Limb (tissue), 2 donors: ENCODE measurements around the gene FAAP24.
"Not testable (repeated sequence)": the region's sequence is repeated elsewhere in the genome, so short reads cannot be mapped to it uniquely, and the experiment has no call there.

Experiments used
- DNase-seq, 2 donors: peaks; one replicate each; pipeline ENCODE4 v3.0.0-alpha.2; 2016; ENCODE audit errors: extremely low spot score in 2 of 2

FAAP24 gene, protein sequence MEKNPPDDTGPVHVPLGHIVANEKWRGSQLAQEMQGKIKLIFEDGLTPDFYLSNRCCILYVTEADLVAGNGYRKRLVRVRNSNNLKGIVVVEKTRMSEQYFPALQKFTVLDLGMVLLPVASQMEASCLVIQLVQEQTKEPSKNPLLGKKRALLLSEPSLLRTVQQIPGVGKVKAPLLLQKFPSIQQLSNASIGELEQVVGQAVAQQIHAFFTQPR

DNA sequence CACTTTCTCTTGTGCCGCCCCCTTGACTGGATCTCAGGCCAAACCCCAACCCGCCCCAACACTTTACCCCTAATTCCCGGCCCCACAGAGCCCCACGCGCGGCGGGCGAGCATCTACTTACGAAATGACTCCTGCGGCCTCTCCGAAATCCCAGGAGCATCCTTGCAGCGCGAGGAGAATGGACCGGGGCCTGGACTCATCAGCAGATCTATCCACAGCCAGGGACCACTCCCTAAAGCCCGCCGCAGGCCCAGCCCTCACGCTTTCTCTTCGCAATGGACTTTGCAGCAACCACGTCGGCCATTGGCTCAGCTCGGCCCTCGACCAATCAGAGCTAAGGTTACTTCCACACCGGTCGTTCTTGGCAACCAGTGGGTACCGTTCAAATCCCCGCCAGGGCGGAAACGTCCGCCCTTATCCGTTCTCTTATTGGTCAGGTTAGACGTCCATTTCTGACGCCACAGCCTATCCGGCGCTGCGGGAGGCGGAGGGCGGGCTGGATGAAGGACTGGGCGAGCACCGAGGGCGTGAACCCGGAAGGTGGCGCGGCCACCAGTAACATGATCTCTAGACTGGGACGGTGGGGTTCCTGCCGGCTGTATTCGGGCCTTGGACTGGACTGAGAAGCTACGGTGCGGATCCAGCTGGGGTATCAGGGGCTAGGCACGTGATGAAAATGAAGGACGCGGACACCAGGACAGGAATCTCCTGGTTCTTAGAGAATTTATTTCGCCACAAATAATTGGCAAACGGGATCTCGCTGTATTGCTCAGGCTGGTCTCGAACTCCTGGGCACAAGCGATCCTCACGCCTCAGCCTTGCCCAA lies at the start of gene FAAP24, which contains the start of gene CEP89:
Gene FAAP24 (plus strand): TSS at position 528 of the 826 bp plus-strand sequence. CDS start 955 bp downstream, outside the sequence.
Gene CEP89 (minus strand): TSS at position 244 of the 826 bp plus-strand sequence. CDS start 84 bp downstream, at position 160.
- DNase-seq, result peak; percentile 99 to 100

DNA sequence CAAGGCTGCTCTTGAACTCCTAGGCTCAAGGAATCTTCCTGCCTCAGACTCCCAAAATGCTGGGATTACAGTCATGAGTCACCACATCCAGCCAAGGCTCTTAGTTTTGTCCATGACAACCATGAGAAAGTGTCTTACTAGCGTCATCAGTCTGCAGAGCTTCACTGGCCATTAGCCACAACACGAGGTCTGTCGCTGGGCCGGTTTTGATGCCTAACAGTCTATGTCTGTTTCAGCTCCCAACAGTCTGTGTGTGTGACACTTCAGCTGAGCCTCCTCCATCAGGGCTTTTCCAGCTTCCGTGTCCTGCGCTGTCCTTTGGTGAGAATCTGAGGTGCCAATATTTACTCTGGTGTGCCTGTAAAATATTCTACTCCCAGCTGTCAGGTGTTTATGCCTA lies 47.8 kb upstream of the FAAP24 start:
- DNase-seq, result no peak

DNA sequence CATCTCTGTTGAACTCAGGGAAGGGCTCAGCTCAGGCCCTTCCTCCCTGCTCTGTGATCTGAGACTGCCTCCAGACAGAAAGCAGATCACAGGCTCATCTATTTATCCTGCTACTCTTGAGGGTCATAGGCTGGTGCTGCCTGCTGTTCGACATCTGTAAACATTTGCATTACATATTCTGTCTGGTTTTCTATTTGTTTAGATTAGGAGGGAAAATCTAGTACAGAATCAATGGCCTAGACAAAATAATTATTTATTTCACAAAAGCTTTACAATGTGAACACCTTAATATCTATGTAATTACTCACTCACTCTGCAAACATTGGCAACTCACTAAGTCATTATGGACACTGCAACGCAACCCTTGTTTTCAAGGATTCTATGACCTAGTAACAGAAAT lies 43.2 kb upstream of the FAAP24 start:
- no peak for DNase-seq

DNA sequence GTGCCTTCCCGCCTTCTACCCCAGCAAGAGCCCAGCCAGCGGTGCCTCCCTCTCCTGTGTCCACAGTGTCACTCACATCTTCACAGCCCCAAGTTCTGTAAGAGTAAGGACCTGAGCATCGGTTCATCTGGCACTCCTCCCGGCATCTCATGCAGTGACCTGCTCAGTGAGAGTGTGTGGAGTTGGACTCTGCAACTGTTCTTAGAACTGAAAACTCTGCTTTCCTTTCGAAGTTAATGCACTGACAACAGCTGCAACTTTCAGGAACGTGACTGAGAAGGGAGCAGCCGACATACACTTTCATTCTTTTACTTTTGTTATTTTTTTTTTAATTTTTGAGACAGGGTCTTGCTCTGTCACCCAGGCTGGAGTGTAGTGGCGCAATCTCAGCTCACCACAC lies 41.5 kb upstream of the FAAP24 start:
- DNase-seq, result no peak

DNA sequence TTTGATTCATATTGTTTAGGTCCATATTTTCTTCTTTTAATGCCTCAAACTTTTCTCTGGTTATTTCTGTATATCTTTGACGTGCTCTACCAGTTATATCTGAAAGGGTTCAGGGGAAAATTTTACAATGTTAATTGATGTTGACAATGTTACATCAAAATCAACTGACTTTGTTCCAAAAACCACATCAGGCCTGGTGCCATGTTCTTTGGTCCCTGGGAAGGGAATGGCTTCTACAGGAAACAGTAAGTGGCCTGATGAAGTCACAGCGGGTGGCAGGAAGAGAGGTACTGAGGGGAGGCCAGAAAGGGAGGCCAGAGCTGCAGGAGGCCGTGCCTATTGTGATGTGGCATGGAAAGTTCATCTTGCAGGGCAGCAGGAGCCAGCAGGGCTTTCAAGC lies 38.5 kb upstream of the FAAP24 start:
- DNase-seq, result no peak

DNA sequence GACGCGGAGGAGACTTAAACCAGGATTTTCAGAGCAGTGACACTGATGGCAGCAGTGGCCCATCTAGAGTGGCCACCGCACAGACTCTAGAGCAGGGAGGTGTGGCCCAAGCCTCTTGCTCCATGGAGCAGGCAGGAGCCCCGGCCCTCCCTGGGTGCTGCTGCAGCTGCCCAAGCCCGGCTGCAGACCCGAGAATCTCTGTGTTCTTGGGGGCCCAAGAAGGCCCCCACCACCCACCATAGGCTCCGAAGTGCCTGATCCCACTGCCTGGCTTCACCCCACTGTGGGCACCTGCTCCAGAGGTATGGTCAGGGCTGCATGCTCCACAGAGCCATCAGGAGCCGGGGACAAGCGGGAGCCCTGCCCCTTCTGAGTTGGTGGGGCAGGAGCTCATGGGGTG lies 36.4 kb upstream of the FAAP24 start:
- DNase-seq, result no peak

DNA sequence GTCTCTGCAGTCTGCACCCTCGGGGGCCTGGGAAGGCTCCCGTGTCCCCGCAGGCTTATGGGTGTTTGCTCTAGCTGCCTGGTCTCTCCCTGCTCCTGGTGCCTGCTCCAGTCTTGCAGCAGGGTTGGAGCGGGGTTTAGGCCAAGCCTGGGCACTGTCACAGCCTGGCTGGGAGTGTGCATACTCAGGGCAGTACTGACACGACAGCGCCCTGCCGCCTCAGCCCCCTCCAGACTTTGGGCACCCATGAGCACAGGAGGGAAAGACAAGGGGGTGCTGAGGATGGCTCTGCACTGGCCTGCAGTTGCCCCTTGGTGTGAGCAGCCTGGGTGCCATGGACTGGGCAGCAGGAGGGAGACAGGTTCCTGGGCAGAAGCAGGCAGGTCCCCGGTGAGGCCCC lies 36.0 kb upstream of the FAAP24 start:
- no peak for DNase-seq

DNA sequence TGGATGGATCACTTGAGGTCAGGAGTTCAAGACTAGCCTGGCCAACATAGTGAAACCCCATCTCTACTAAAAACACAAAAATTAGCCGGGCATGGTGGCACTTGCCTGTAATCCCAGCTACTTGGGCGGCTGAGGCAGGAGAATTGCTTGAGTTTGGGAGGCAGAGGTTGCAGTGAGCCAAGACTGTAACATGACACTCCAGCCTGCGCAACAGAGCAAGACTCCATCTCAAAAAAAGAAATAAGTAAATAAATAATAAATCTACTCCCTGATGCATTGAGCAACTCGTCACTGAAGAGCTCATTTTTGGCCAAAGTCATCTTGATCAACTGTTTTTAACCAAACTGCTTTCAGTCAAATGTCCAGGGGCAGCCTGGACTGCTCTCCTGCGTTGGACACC lies 30.8 kb upstream of the FAAP24 start:
- not testable (repeated sequence) for DNase-seq

DNA sequence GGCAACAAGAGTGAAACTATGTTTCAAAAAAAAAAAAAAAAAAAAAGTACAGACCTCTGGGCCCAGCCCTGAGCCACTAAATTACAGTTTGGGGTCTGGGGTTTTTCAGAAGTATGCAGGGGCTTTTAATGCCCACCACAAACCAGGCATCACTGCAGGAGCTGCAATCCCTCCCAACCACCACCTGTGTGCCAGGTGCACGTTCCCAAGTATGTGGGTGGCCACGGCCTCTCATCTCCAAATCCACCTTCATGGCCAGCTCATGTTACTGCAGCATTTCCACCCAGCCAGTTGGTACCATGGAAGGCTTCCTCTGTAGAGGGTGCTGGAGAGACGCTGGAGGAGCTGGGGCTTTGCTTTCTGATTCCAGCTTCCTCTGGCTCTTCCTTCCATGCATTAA lies 26.8 kb upstream of the FAAP24 start:
- no peak for DNase-seq

DNA sequence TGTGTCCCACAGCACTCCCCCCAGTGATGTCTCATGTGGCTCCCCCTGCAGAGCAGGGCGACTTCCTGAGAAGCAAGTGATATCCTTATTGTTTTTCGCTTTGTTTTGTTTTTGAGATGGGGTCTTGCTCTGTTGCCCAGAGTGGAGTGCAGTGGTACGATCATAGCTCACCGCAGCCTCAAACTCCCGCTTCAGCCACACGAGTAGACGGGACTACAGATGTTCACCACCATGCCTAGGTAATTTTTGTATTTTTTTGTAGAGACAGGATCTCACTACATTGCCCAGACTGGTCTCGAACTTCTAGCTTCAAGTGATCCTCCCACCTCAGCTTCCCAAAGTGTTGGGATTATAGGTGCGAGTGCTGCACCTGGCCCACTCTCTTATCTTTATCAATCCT lies 5.3 kb upstream of the FAAP24 start:
- DNase-seq, result no peak

DNA sequence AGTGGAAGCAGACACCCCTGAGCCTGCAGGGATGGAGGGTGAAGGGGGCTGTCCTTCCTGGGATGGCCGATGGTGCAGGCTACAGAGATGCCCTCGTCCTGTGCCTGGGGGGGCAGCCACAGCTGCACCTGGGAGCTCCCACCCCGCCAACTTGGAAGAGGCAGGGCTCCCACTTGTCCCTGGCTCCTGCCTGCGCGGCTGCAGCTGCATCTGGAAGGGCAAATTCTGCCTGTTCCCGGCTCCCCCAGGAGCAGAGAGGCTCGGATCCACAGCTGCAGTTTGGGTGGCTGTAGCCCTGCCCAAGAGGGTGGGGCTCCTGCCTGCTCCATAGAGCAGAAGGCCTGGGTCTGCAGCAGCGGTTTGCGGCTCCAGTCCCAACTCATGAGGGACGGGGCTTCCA lies 2.5 kb upstream of the FAAP24 start:
- DNase-seq, result no peak

DNA sequence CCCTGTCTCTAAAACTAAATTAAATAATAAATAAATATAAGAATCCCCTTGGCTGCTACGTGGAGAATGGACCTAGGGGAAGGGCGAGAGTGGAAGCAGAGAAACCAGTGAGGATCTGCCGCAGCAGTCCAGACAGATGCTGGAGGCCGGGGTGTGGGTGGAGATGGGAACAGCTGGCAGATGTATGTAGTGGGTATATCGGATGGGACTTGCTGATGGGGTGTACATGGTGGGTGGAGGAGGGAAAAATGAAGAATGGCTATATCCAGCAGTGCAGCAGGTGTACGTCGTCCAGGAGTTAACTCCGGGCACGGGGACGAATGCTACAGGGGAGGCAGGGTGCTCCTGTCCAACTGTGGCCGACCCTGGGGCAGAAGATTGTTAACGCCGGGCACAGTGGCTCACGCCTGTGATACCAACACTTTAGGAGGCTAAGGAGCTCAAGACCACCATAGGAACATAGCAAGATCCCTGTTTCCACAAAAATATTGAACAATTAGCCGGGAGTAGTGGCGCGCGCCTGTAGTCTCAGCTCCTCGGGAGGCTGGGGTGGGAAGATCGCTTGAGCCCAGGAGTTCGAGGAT lies 938 bp upstream of the FAAP24 start:
- no peak for DNase-seq

DNA sequence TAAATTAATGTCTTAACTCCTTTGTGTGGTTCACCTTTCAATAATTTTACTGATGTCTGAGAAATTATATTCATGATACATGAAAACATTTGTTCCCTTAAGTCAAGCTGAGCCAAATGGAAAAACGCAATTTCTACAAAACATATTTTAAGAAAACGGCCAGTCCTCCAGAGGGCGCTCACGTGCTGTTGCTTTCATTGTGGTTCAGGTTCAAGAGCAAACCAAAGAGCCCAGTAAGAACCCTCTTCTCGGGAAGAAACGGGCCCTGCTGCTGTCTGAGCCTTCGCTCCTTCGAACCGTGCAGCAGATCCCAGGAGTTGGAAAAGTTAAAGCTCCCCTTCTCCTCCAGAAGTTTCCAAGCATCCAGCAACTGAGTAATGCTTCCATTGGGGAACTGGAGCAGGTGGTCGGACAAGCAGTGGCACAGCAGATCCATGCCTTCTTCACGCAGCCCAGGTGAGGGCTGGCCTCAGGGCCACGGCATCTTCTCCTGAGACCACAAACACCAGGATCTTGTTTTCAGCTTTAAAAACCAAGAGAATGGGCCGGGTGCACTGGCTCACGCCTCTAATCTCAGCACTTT lies 4.3 kb downstream of the FAAP24 start:
- DNase-seq, result peak; percentile 36 to 77

DNA sequence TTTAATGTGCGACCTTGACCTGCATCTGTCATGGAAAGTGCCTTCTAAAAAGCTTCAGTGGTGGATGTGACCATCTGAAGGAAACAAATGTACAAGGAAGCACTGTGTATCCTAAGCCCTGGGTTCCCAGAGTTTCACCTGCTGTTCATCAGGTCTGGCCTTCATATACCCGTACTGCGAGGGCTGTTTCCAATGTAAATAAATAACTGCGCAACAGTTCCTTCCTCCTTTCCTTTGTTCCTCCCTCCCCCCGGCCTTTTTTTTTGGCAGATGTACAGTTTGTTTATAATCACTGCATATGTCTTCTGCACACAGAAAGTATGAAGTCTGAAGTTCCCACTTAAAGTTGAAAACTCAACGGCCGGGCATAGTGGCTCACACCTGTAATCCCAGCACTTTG lies 5.2 kb downstream of the FAAP24 start:
- DNase-seq, result no peak

DNA sequence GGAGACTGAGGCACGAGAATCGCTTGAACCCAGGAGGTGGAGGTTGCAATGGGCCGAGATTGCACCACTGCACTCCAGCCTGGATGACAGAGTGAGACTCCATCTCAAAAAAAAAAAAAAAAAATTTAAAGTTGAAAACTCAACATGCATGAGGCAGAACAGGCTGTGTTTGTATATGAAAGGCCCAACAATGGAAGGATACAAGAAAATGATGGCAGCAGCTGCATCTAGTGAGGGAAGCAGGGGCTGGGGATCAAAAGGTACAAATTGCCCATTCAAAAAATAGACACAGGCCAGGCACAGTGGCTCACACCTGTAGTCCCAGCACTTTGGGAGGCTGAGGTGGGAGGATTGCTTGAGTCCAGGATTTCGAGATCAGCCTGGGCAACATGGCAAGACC lies 5.8 kb downstream of the FAAP24 start:
- DNase-seq, result not testable (repeated sequence)

DNA sequence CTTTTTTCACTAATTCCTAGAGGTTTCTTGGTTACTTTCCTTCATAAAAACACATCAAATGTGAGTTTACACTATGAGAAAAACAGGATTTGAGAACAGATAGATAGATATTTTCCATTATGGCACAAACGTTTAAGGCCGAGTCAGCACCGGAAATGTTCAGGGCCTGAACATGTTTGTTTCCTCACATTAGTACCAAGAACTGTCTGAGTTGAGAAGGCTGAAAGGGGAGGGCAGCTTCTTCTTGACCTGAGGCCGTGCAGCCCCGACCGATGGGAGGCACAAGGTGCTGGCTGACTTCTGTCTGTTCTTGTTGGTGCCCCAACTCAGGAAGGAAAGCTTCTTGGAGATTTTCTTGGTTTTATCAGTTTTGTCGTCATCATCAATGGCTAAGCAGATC lies 7.8 kb downstream of the FAAP24 start:
- DNase-seq, result not testable (repeated sequence)

DNA sequence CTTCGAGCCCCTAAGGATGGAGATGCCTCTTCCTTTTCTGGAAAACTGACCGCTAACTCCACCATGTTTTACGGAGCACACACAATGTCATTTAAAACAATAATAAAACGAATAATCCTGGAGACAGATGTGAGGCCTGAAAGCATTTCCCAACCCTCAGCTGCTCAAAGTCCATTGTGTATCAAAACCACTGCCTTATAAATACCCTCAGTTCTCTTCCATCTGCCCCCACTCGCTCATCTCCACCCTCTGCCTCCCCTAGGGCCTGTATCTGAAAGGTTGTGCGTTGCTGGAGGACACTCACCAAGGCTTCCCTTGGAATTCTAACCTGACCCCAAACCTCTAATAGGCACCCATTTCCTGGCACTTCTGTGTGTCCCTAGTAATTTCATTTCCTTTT lies 10.4 kb downstream of the FAAP24 start:
- DNase-seq, result not testable (repeated sequence)

DNA sequence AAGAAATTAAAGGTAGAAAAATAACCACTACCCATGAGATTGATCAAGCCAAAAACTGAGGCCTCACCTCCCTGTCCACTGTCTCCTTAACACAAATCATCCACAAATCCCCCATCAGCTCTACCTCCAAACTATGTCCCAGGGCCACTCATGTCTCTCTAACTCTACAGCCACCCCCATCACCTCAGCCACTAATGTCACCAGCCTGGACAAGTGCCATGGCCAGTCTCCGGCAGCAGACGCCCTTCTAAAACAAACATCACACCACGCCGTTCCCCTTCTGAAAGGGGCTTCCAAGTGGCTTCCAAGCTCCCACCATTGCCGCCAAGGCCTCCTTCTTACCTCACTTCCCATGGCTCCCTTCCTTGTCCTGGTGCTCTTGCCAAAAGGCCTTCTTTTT lies 16.2 kb downstream of the FAAP24 start:
- DNase-seq, result not testable (repeated sequence)

DNA sequence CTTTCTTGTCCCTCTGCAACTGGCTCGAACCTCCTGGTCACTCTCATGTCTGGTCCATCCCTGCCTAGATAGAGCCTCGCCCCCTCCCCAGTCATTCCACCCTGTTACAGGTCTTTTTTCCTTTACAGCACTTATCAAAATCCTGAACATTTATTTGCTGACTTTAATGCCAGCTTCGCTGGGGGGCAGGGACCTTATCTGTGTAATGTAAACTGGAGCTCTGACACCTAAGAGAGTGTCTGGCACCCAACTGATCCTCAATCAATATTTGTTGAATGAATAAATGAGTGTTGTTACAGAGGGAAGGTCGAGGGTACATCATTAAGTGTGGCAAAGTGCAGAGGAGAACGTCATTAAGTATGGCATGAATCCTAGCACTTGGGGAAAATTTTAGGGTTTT lies 16.7 kb downstream of the FAAP24 start:
- no peak for DNase-seq

DNA sequence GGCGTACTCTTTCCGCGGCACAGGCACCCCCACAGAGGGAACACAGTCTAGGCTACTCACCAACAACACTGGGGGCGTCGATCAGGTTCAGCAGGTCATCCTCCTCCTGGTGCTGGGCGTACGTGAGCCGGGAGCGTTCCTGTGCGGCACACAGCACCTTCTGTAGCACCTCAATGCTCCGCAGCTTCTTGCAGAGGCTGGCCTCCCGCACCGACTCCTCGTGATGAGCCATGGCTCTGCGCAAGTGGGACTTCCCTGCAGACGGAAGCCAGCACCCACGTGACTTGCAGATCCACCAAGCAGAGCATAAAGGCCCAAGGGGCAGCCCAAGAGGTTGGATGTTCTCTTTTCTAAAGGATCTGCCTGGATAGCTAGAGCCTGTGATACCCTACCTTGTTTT lies 23.9 kb downstream of the FAAP24 start:
- not testable (repeated sequence) for DNase-seq

DNA sequence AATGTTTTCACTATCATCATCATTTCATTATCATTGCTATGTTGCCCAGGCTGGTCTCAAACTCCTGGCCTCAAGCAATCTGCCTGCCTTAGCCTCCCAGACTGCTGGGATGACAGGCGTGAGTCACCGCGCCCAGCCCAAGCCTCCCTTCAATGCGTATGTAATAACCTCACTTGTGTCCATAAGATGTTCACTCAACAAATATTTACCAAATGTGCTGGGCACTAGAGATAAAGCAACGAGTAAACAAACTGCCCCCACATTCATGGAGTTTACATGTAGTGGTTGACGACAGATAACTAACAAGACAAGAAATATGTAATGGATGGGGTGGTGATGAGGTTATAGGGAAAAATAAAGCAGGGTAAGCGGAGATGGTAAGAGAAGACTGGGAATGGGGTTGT lies 25.0 kb downstream of the FAAP24 start:
- not testable (repeated sequence) for DNase-seq

DNA sequence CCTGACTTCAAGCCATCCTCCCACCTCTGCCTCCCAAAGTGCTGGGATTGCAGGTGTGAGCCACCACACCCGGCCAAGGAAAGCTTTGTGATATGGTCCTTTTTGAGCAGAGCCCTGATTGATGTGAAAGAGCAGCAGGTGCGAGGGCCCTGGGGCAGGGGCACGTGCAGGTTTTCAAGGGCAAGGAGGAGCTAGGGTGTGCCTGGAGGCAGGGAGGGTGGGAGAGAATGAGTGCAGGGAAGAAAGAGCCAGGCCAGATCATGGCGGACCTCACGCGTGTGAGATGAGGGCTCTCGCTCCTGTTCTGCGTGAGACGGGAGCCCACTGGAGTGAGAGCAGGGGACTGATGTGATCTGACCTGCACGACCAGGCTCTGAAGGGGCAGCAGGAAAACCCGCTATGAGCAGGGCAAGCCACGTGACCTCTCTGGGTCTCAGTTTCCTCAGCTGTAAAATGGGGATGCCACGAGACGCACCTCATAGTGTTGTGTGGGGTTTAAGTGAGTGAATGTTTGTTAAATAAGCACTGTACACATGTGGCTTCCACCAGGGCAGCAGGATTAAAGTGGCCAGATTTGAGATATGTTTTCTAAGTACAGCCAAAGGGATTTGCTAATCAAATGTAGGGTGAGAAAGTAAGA lies 25.8 kb downstream of the FAAP24 start:
- no peak for DNase-seq
